HepG2 (cell line): ENCODE data around the gene MYO15A. TPM values are rescaled to one million over a fixed set of nuclear protein-coding genes. Genes with fewer than 3 reads are reported as not detected.

Experiments
- ETV5 ChIP-seq: IDR thresholded peaks from 2 replicates; pipeline ENCODE4 v1.6.1; 2018; ENCODE audit warnings: missing biosample characterization, missing genetic modification reagents, inconsistent platforms, borderline replicate concordance
- FOXC1 ChIP-seq: sonication (generic); formaldehyde crosslinking; IDR thresholded peaks from 2 replicates; pipeline ENCODE4 v1.8.0; 2022; ENCODE audit warnings: mild to moderate bottlenecking, missing genetic modification reagents, borderline replicate concordance
- ISX ChIP-seq: sonication (generic); formaldehyde crosslinking; conservative IDR thresholded peaks from 2 replicates; pipeline ENCODE4 v1.5.0; 2020; ENCODE audit warnings: missing genetic modification reagents
- KAT8 ChIP-seq: IDR thresholded peaks from 2 replicates; pipeline ENCODE4 v1.6.1; 2016; ENCODE audit warnings: missing genetic modification reagents, missing compliant biosample characterization
- KDM5B ChIP-seq: sonication (generic); formaldehyde crosslinking; IDR thresholded peaks from 2 replicates; pipeline ENCODE4 v1.4.0; 2020; ENCODE audit warnings: missing genetic modification reagents, mild to moderate bottlenecking, borderline replicate concordance
- MAZ ChIP-seq, 2 experiments: sonication (generic) in 1 of 2; formaldehyde crosslinking in 1 of 2; IDR thresholded peaks; 2 replicates each; pipeline versions ENCODE4 v1.5.0 to v1.6.1; 2012 to 2020; ENCODE audit warnings: low read depth in 2 of 2, mild to moderate bottlenecking in 2 of 2, borderline replicate concordance in 1 of 2, improper control_type of control experiment in 1 of 2, low read length in 1 of 2, missing genetic modification reagents in 1 of 2, moderate library complexity in 1 of 2
- MIER2 ChIP-seq: IDR thresholded peaks from 2 replicates; pipeline ENCODE4 v1.6.1; 2016; ENCODE audit warnings: missing biosample characterization, missing genetic modification reagents
- NCOA1 ChIP-seq: sonication (generic); formaldehyde crosslinking; IDR thresholded peaks from 2 replicates; pipeline ENCODE4 v1.9.0; 2021; ENCODE audit warnings: missing genetic modification reagents
- NR1H2 ChIP-seq: sonication (generic); formaldehyde crosslinking; IDR thresholded peaks from 2 replicates; pipeline ENCODE4 v1.8.1; 2022; ENCODE audit warnings: low read depth, missing genetic modification reagents, borderline replicate concordance
- NRL ChIP-seq: sonication (generic); formaldehyde crosslinking; IDR thresholded peaks from 2 replicates; pipeline ENCODE4 v1.5.0; 2020; ENCODE audit warnings: missing genetic modification reagents, mild to moderate bottlenecking, moderate library complexity, borderline replicate concordance
- PHF5A ChIP-seq: IDR thresholded peaks from one replicate; pipeline ENCODE4 v1.6.1; 2018; ENCODE audit warnings: low read depth, missing genetic modification reagents; ENCODE audit not compliant: unreplicated experiment
- PRMT3 ChIP-seq: sonication (generic); formaldehyde crosslinking; IDR thresholded peaks from 2 replicates; pipeline ENCODE4 v1.8.1; 2022; ENCODE audit warnings: low read depth, mild to moderate bottlenecking, moderate library complexity, missing genetic modification reagents, borderline replicate concordance
- SIX1 ChIP-seq: sonication (generic); formaldehyde crosslinking; IDR thresholded peaks from 2 replicates; pipeline ENCODE4 v1.4.0; 2020; ENCODE audit warnings: missing genetic modification reagents, borderline replicate concordance
- SMYD3 ChIP-seq: sonication (generic); formaldehyde crosslinking; IDR thresholded peaks from 2 replicates; pipeline ENCODE4 v1.8.1; 2023; ENCODE audit warnings: mild to moderate bottlenecking, missing genetic modification reagents
- TBP ChIP-seq: sonication (generic); formaldehyde crosslinking; IDR thresholded peaks from 2 replicates; pipeline ENCODE4 v1.5.0; 2020; ENCODE audit warnings: missing genetic modification reagents
- YEATS2 ChIP-seq: sonication (generic); formaldehyde crosslinking; IDR thresholded peaks from 2 replicates; pipeline ENCODE4 v1.4.0; 2020; ENCODE audit warnings: missing genetic modification reagents, borderline replicate concordance
- ZFY ChIP-seq: sonication (generic); formaldehyde crosslinking; IDR thresholded peaks from 2 replicates; pipeline ENCODE4 v1.4.0; 2020; ENCODE audit warnings: missing genetic modification reagents
- ZNF124 ChIP-seq: sonication (generic); formaldehyde crosslinking; IDR thresholded peaks from 2 replicates; pipeline ENCODE4 v1.4.0; 2020; ENCODE audit warnings: missing genetic modification reagents
- ZNF317 ChIP-seq: sonication (generic); formaldehyde crosslinking; IDR thresholded peaks from 2 replicates; pipeline ENCODE4 v1.5.0; 2020; ENCODE audit warnings: mild to moderate bottlenecking, missing genetic modification reagents
- ZNF496 ChIP-seq: sonication (generic); formaldehyde crosslinking; IDR thresholded peaks from 2 replicates; pipeline ENCODE4 v1.8.1; 2023; ENCODE audit warnings: mild to moderate bottlenecking, moderate library complexity, missing genetic modification reagents; ENCODE audit not compliant: insufficient replicate concordance
- ZNF777 ChIP-seq: sonication (generic); formaldehyde crosslinking; IDR thresholded peaks from 2 replicates; pipeline ENCODE4 v1.4.0; 2020; ENCODE audit warnings: missing genetic modification reagents
- ZNF883 ChIP-seq: sonication (generic); formaldehyde crosslinking; IDR thresholded peaks from 2 replicates; pipeline ENCODE4 v1.5.1; 2020; ENCODE audit warnings: mild to moderate bottlenecking, missing genetic modification reagents; ENCODE audit errors: not compliant biosample characterization
- polyA plus RNA-seq, 8 experiments: library from polyadenylated mRNA; depleted of rRNA in 3 of 8; stranded (reverse) in 7 of 8; unstranded in 1 of 8; fragments of >200 nt; fragmentation: Illumina TruSeq in 4 of 8; extraction: Trizol in 4 of 8; gene quantifications; 2 replicates each; pipeline versions ENCODE4 v1.2.1 to v1.2.3, GENCODE V29; 2011 to 2016; ENCODE audit warnings: low read depth in 4 of 8, missing spikeins in 1 of 8, mixed read lengths in 1 of 8; ENCODE audit not compliant: insufficient read depth in 1 of 8
- total RNA-seq, 5 experiments: library from RNA; depleted of rRNA; stranded (reverse); fragments of >200 nt; fragmentation: Illumina TruSeq; extraction: Trizol; gene quantifications; 2 replicates each; pipeline ENCODE4 v1.2.3, GENCODE V29; 2016; ENCODE audit warnings: low read depth in 1 of 5
- TF ChIP-seq, protein P1 (sequence below): sonication (generic); formaldehyde crosslinking; IDR thresholded peaks from 2 replicates; pipeline ENCODE4 v1.4.0; 2020; ENCODE audit warnings: mild to moderate bottlenecking, missing genetic modification reagents
- TF ChIP-seq, protein P2 (sequence below): sonication (generic); formaldehyde crosslinking; IDR thresholded peaks from 2 replicates; pipeline ENCODE4 v1.4.0; 2020; ENCODE audit warnings: missing genetic modification reagents, mild to moderate bottlenecking, borderline replicate concordance

The MYO15A gene
- total and polyA plus RNA-seq, 2 of the 13 experiments (the other 11 are each of a cell fraction or from before 2014, with no cell fraction given) = 0.07 to 0.20 TPM

DNA sequence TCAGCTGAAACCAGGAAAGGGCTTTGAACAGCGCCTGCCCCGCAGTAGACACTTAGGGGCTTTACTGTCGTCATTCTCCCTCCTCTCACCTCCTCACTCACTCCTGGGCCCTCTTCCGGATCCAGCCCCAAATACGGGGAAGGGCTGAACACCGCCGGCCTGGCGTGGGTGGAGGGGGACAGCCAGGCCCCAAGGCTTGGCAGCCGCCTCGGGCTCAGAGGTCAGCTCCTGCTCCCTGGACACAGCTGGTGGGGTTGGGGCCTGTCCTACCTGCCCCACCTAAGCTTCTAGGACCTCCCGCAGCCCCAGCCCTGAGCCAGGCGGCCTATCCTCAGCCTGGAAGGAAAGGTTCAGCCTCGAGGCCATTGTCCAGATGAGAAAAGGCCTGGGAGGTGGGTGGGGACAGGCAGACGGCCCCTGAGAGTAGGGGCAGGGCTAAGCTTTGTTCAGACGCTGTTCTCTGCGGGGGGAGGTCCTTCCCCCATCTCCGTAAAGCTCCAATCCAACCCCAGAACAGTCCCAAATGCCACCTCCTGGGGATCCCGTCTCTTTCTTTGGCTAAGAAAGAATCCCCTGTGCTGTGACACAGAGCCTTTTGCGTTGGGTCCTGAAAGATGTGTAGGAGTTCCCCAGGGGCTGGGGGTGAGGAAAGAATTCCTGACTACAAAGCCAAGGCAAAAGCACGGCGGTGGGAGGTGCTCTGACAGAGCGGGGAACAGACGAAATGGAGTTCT, 116.0 kb downstream of the MYO15A start (continued):
- no peak for TF ChIP-seq PRMT3 (CRISPR knock-in tag)
- TF ChIP-seq NCOA1 (CRISPR knock-in tag) = no peak
- no peak for TF ChIP-seq MAZ (IDR thresholded peaks at IDR 0.05; ENCODE audit: borderline replicate concordance, low read depth, low read length)
- peak; percentile 22; the same call in 1 of the 2 replicates for TF ChIP-seq MAZ (CRISPR knock-in tag; IDR thresholded peaks at IDR 0.05; ENCODE audit: low read depth)
- TF ChIP-seq ZNF124 = no peak
- no peak for TF ChIP-seq TBP (CRISPR knock-in tag)
- TF ChIP-seq FOXC1 (CRISPR knock-in tag) = 0 out of 2 replicates have a peak, but pooled peaks have one; percentile 13
- peak; percentile 37 for TF ChIP-seq ZNF777
- no peak for TF ChIP-seq ZNF883
- TF ChIP-seq KDM5B (CRISPR knock-in tag) = peak; percentile 59; the same call in 1 of the 2 replicates
- 0 out of 2 replicates have a peak, but pooled peaks have one; percentile 13 for TF ChIP-seq MIER2 (CRISPR knock-in tag)
- TF ChIP-seq NRL (CRISPR knock-in tag) = peak; percentile 87
- TF ChIP-seq ISX (CRISPR knock-in tag) = no peak
- no peak for TF ChIP-seq YEATS2
- TF ChIP-seq SMYD3 (CRISPR knock-in tag) = 0 out of 2 replicates have a peak, but pooled peaks have one; percentile 42
- TF ChIP-seq SIX1 = no peak
- TF ChIP-seq, protein P1, sequence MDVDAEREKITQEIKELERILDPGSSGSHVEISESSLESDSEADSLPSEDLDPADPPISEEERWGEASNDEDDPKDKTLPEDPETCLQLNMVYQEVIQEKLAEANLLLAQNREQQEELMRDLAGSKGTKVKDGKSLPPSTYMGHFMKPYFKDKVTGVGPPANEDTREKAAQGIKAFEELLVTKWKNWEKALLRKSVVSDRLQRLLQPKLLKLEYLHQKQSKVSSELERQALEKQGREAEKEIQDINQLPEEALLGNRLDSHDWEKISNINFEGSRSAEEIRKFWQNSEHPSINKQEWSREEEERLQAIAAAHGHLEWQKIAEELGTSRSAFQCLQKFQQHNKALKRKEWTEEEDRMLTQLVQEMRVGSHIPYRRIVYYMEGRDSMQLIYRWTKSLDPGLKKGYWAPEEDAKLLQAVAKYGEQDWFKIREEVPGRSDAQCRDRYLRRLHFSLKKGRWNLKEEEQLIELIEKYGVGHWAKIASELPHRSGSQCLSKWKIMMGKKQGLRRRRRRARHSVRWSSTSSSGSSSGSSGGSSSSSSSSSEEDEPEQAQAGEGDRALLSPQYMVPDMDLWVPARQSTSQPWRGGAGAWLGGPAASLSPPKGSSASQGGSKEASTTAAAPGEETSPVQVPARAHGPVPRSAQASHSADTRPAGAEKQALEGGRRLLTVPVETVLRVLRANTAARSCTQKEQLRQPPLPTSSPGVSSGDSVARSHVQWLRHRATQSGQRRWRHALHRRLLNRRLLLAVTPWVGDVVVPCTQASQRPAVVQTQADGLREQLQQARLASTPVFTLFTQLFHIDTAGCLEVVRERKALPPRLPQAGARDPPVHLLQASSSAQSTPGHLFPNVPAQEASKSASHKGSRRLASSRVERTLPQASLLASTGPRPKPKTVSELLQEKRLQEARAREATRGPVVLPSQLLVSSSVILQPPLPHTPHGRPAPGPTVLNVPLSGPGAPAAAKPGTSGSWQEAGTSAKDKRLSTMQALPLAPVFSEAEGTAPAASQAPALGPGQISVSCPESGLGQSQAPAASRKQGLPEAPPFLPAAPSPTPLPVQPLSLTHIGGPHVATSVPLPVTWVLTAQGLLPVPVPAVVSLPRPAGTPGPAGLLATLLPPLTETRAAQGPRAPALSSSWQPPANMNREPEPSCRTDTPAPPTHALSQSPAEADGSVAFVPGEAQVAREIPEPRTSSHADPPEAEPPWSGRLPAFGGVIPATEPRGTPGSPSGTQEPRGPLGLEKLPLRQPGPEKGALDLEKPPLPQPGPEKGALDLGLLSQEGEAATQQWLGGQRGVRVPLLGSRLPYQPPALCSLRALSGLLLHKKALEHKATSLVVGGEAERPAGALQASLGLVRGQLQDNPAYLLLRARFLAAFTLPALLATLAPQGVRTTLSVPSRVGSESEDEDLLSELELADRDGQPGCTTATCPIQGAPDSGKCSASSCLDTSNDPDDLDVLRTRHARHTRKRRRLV = 0 out of 2 replicates have a peak, but pooled peaks have one; percentile 17
- no peak for TF ChIP-seq PHF5A
- TF ChIP-seq ZFY (CRISPR knock-in tag) = peak; percentile 93
- TF ChIP-seq KAT8 (CRISPR knock-in tag) = peak; percentile 69; the same call in 1 of the 2 replicates
- no peak for TF ChIP-seq ZNF496 (CRISPR knock-in tag)
- no peak for TF ChIP-seq NR1H2
- TF ChIP-seq, protein P2, sequence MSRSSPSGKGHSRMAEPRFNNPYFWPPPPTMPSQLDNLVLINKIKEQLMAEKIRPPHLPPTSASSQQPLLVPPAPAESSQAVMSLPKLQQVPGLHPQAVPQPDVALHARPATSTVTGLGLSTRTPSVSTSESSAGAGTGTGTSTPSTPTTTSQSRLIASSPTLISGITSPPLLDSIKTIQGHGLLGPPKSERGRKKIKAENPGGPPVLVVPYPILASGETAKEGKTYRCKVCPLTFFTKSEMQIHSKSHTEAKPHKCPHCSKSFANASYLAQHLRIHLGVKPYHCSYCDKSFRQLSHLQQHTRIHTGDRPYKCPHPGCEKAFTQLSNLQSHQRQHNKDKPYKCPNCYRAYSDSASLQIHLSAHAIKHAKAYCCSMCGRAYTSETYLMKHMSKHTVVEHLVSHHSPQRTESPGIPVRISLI (CRISPR knock-in tag) = no peak
- 0 out of 2 replicates have a peak, but pooled peaks have one; percentile 3 for TF ChIP-seq ETV5 (CRISPR knock-in tag)
- TF ChIP-seq ZNF317 (CRISPR knock-in tag) = no peak
